ENCODE results near the gene WFS1. TPM values are rescaled to one million over a fixed set of nuclear protein-coding genes. Genes with fewer than 3 reads are reported as not detected.

Gene WFS1
- polyA plus RNA-seq, 1 of the 3 experiments (the other 2 are of a cell fraction), result 18.7 TPM

DNA sequence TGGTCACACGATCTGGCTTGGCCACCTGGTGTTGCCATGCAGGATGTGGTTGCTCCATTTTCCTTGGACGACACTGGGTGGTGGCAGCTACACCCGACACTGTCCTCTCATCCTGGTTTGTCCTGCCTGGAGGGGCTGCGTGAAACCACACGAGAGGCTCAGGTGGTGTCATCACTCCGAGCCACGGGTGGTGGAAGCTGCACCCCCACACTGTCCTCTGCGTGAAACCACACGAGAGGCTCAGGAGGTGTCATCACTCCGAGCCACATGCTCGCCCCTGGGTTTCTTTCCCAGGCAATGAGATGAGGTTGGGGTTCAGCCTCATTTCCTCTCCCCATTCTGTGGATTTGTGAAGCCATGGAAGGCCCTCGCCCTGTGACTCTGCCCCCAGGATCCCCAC lies 34.3 kb downstream of the WFS1 start:
- CTCF ChIA-PET, result interaction anchor here (0.7 to 2.3 kb wide), 3 partner anchors 24 to 410 kb away, joined by 3 to 12 read pairs (median 5); no protein-coding TSS in a partner anchor
- H3F3A ChIP-seq (replicated peaks; ENCODE audit: insufficient read depth), result no peaks in the 10 kb centered on the region
- 88% methylated on average over 7 of the region's 12 CpGs for WGBS (ENCODE audit: low lambda C conversion rate)

GRCh38 chr4:6306299-6306698 lies 36.6 kb downstream of the WFS1 start:
- no peaks in the 10 kb centered on the region for H3K9me2 ChIP-seq
- H3K4me2 ChIP-seq, result no peak overlapping the region
- WGBS (ENCODE audit: low lambda C conversion rate), result 71% methylated on average over 4 of the region's 5 CpGs
- H3K9me3 ChIP-seq, result no peaks in the 10 kb centered on the region
- H3F3A ChIP-seq (replicated peaks; ENCODE audit: insufficient read depth), result no peaks in the 10 kb centered on the region
- POLR2A ChIA-PET, result no interaction called here
- H3K79me2 ChIP-seq (ENCODE audit: insufficient read depth), result no peaks in the 10 kb centered on the region
- H3K4me3 ChIP-seq (ENCODE audit: low read depth in 2 of 2, low read length in 1 of 2), result no peak overlapping the region
- no peak overlapping the region for H2AFZ ChIP-seq (ENCODE audit: low read depth)
- H3K36me3 ChIP-seq (replicated peaks in 1 of 2; ENCODE audit: control insufficient read depth in 1 of 2, insufficient read depth in 2 of 2, low read length in 1 of 2), result peaks cover 0 to 17% of the 10 kb centered on the region in 2 experiments
- H3K27ac ChIP-seq (ENCODE audit: low read depth in 2 of 2, low read length in 1 of 2), result no peak overlapping the region
- peaks cover 0 to 4% of the 10 kb centered on the region in 2 experiments; a peak in 1 of 4 replicates for H3K4me1 ChIP-seq (ENCODE audit: control insufficient read depth in 1 of 2, insufficient read depth in 2 of 2, low read depth in 1 of 2, low read length in 1 of 2)
- H3K9ac ChIP-seq, result no peak overlapping the region
- CTCF ChIA-PET, result interaction anchor here (0.9 to 17.5 kb wide), 4 partner anchors 24 to 56 kb away, joined by 4 to 133 read pairs (median 4); no protein-coding TSS in a partner anchor
- H4K20me1 ChIP-seq (ENCODE audit: insufficient read depth), result no peaks in the 10 kb centered on the region
- H3K27me3 ChIP-seq (ENCODE audit: insufficient read depth), result no peaks in the 10 kb centered on the region; the same call in 1 of the 2 replicates
- no peak for TF ChIP-seq GATA2 (CRISPR knock-in tag; IDR thresholded peaks at IDR 0.05)
- TF ChIP-seq EZH2phosphoT487 (IDR thresholded peaks at IDR 0.05; ENCODE audit: borderline replicate concordance, low read depth), result no peak
- no peak for TF ChIP-seq TEAD4 (IDR thresholded peaks at IDR 0.05; ENCODE audit: borderline replicate concordance, insufficient read depth)
- no peak for TF ChIP-seq POLR2AphosphoS5 (IDR thresholded peaks at IDR 0.05; ENCODE audit: low read depth, low read length)
- no peak for TF ChIP-seq MEF2A (IDR thresholded peaks at IDR 0.05; ENCODE audit: borderline replicate concordance, low read depth)
- no peak for TF ChIP-seq EP300 (IDR thresholded peaks at IDR 0.05; ENCODE audit: borderline replicate concordance in 1 of 2, low read depth in 1 of 2, low read length in 1 of 2)
- no peak for TF ChIP-seq TAF1 (IDR thresholded peaks at IDR 0.05; ENCODE audit: borderline replicate concordance, low read depth, low read length)
- no peak for TF ChIP-seq FOXJ3 (CRISPR knock-in tag; IDR thresholded peaks at IDR 0.05)
- TF ChIP-seq FOXM1 (IDR thresholded peaks at IDR 0.05; ENCODE audit: low read depth), result no peak
- TF ChIP-seq TCF12 (IDR thresholded peaks at IDR 0.05), result no peak
- no peak for TF ChIP-seq JUND (IDR thresholded peaks at IDR 0.05)
- TF ChIP-seq SIN3A (IDR thresholded peaks at IDR 0.05; ENCODE audit: borderline replicate concordance, low read depth, low read length), result no peak
- no peak for DNase-seq

More for the DNA sequence above, 34.3 kb downstream of the WFS1 start:
- Histone ChIP-seq H3K4me3 (ENCODE audit: low read depth in 2 of 2, low read length in 1 of 2) (no peak overlapping the region), H3K27ac (ENCODE audit: low read depth in 2 of 2, low read length in 1 of 2) (no peak overlapping the region), H3K4me1 (ENCODE audit: control insufficient read depth in 1 of 2, insufficient read depth in 2 of 2, low read depth in 1 of 2, low read length in 1 of 2) (no peaks in the 10 kb centered on the region), H2AFZ (ENCODE audit: low read depth) (no peak overlapping the region), H3K27me3 (ENCODE audit: insufficient read depth) (no peaks in the 10 kb centered on the region), H4K20me1 (ENCODE audit: insufficient read depth) (no peaks in the 10 kb centered on the region), H3K9ac (no peak overlapping the region), H3K36me3 (replicated peaks in 1 of 2; ENCODE audit: control insufficient read depth in 1 of 2, insufficient read depth in 2 of 2, low read length in 1 of 2) (peaks cover 0 to 22% of the 10 kb centered on the region in 2 experiments), H3K4me2 (no peak overlapping the region), H3K9me3 (no peaks in the 10 kb centered on the region), H3K79me2 (ENCODE audit: insufficient read depth) (no peaks in the 10 kb centered on the region), H3K9me2 (no peaks in the 10 kb centered on the region)
- POLR2A ChIA-PET, result no interaction called here
- DNase-seq, result no peak
- TF ChIP-seq FOXJ3 (CRISPR knock-in tag; IDR thresholded peaks at IDR 0.05), result no peak
- TF ChIP-seq TEAD4 (IDR thresholded peaks at IDR 0.05; ENCODE audit: borderline replicate concordance, insufficient read depth), result no peak
- TF ChIP-seq EP300 (IDR thresholded peaks at IDR 0.05; ENCODE audit: borderline replicate concordance in 1 of 2, low read depth in 1 of 2, low read length in 1 of 2), result no peak
- no peak for TF ChIP-seq FOXM1 (IDR thresholded peaks at IDR 0.05; ENCODE audit: low read depth)
- no peak for TF ChIP-seq RFX5 (IDR thresholded peaks at IDR 0.05; ENCODE audit: low read length)
- TF ChIP-seq NFIC (IDR thresholded peaks at IDR 0.05; ENCODE audit: borderline replicate concordance), result no peak
- no peak for TF ChIP-seq MEF2A (IDR thresholded peaks at IDR 0.05; ENCODE audit: borderline replicate concordance, low read depth)
- TF ChIP-seq RCOR1 (IDR thresholded peaks at IDR 0.05; ENCODE audit: low read length), result no peak
- TF ChIP-seq, protein P1, sequence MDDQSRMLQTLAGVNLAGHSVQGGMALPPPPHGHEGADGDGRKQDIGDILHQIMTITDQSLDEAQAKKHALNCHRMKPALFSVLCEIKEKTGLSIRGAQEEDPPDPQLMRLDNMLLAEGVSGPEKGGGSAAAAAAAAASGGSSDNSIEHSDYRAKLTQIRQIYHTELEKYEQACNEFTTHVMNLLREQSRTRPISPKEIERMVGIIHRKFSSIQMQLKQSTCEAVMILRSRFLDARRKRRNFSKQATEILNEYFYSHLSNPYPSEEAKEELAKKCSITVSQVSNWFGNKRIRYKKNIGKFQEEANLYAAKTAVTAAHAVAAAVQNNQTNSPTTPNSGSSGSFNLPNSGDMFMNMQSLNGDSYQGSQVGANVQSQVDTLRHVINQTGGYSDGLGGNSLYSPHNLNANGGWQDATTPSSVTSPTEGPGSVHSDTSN (IDR thresholded peaks at IDR 0.05), result no peak
- TF ChIP-seq TCF12 (IDR thresholded peaks at IDR 0.05), result no peak
- no peak for TF ChIP-seq USF1 (IDR thresholded peaks at IDR 0.05; ENCODE audit: borderline replicate concordance, low read depth)
- no peak for TF ChIP-seq SIN3A (IDR thresholded peaks at IDR 0.05; ENCODE audit: borderline replicate concordance, low read depth, low read length)
- TF ChIP-seq, protein P2, sequence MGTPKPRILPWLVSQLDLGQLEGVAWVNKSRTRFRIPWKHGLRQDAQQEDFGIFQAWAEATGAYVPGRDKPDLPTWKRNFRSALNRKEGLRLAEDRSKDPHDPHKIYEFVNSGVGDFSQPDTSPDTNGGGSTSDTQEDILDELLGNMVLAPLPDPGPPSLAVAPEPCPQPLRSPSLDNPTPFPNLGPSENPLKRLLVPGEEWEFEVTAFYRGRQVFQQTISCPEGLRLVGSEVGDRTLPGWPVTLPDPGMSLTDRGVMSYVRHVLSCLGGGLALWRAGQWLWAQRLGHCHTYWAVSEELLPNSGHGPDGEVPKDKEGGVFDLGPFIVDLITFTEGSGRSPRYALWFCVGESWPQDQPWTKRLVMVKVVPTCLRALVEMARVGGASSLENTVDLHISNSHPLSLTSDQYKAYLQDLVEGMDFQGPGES (IDR thresholded peaks at IDR 0.05; ENCODE audit: low read depth, low read length), result no peak
